Spleen (tissue), 11 donors: ENCODE measurements around the gene TTLL11. TPM values are rescaled to one million over a fixed set of nuclear protein-coding genes. Genes with fewer than 3 reads are reported as not detected.

ENCODE experiments used
- DNase-seq: peaks from one replicate; pipeline ENCODE4 v3.0.0-alpha.2; 2020
- H3K27ac ChIP-seq, 8 donors: fragments of 200-600 bp; sonication (generic) in 7 of 8; 1 replicate in 4 of 8; 2 replicates in 4 of 8; pipeline versions ENCODE4 v1.5.0 to v1.8.0; 2016 to 2021; ENCODE audit warnings: inconsistent platforms in 4 of 8, mild to moderate bottlenecking in 4 of 8, moderate library complexity in 1 of 8
- H3K27me3 ChIP-seq, 7 donors: fragments of 200-600 bp; sonication (generic) in 6 of 7; replicated peaks in 1 of 7; 1 replicate in 4 of 7; 2 replicates in 3 of 7; pipeline versions ENCODE4 v1.5.0 to v1.8.0; 2016 to 2021; ENCODE audit warnings: inconsistent platforms in 3 of 7, mild to moderate bottlenecking in 1 of 7
- H3K36me3 ChIP-seq, 6 donors: fragments of 200-600 bp; sonication (generic) in 5 of 6; 1 replicate in 4 of 6; 2 replicates in 2 of 6; pipeline versions ENCODE4 v1.5.0 to v1.8.0; 2016 to 2021; ENCODE audit warnings: inconsistent platforms in 2 of 6
- H3K4me1 ChIP-seq, 6 donors: fragments of 200-600 bp; sonication (generic) in 5 of 6; 1 replicate in 3 of 6; 2 replicates in 3 of 6; pipeline versions ENCODE4 v1.5.0 to v1.8.0; 2016 to 2021; ENCODE audit warnings: inconsistent platforms in 3 of 6
- H3K4me3 ChIP-seq, 8 donors: fragments of 200-600 bp; sonication (generic) in 7 of 8; 1 replicate in 4 of 8; 2 replicates in 4 of 8; pipeline versions ENCODE4 v1.5.0 to v1.8.0; 2016 to 2021; ENCODE audit warnings: inconsistent platforms in 4 of 8, mild to moderate bottlenecking in 4 of 8, moderate library complexity in 2 of 8
- H3K9me3 ChIP-seq, 8 donors: fragments of 200-600 bp; sonication (generic) in 7 of 8; 1 replicate in 4 of 8; 2 replicates in 4 of 8; pipeline versions ENCODE4 v1.5.0 to v1.8.0; 2016 to 2021; ENCODE audit warnings: inconsistent platforms in 4 of 8
- POLR2A ChIP-seq, 3 donors: fragments of 450-650 bp; IDR thresholded peaks; one replicate each; pipeline ENCODE4 v1.5.1; 2017; ENCODE audit warnings: antibody characterized with exemption in 3 of 3, mild to moderate bottlenecking in 1 of 3
- POLR2AphosphoS5 ChIP-seq, 3 donors: sonication (generic); formaldehyde crosslinking; IDR thresholded peaks; one replicate each; pipeline ENCODE4 v1.5.1; 2017; ENCODE audit warnings: antibody characterized with exemption in 3 of 3
- whole genome bisulfite sequencing, 5 donors: extraction: QIAGEN DNeasy Blood & Tissue Kit in 3 of 5; methylation state at CpG; one replicate each; pipeline versions ENCODE4 v1.1.5 to v1.1.7; 2013 to 2018; 5-methylcytosine and 5-hydroxymethylcytosine counted together
- intact Hi-C: fragments of 100-400 bp; cut with DNase I; formaldehyde crosslinking; loops from one replicate; pipeline ENCODE4 v1.15.0; 2023; ENCODE audit warnings: low total_unique reads
- polyA plus RNA-seq, 3 donors: library from polyadenylated mRNA; stranded (reverse); fragments of 200-250 nt; gene quantifications; one replicate each; pipeline ENCODE4 v1.2.1, GENCODE V29; 2013
- total RNA-seq, 7 donors: library from RNA; depleted of rRNA in 3 of 7; stranded (reverse); fragments of >200 nt in 3 of 7; fragmentation: NEBNext Ultra II Directional in 4 of 7; extraction: Animal tissue kit (Norgen Biotek cat#: 25700) in 4 of 7; gene quantifications; one replicate each; pipeline versions ENCODE4 v1.1.0 to v1.2.1, GENCODE V29; 2016 to 2021
- TF ChIP-seq, protein P1 (sequence below), 11 experiments: fragments of 200-600 bp in 7 of 11; fragments of 450-650 bp in 4 of 11; sonication (generic) in 4 of 11; IDR thresholded peaks in 8 of 11; conservative IDR thresholded peaks in 3 of 11; 1 replicate in 7 of 11; 2 replicates in 4 of 11; pipeline versions ENCODE4 v1.4.0 to v1.8.0; 2016 to 2021; ENCODE audit warnings: antibody characterized with exemption in 11 of 11, inconsistent platforms in 4 of 11, mild to moderate bottlenecking in 1 of 11
- donor health status: healthy with polysubstance abuse.
- donor health status: DM: no; HTN: no; CAD: no; lungs with moderate emphysema.
- donor health status: DM: no; HTN: no; CAD: no.
- donor health status: Bipolar disorder and iron deficiency.
- donor health status: healthy.
- donor health status: DM: no; HTN: no; CAD: no.
- donor health status: DM: yes; HTN: yes; CAD: no.

TTLL11 gene
- total and polyA plus RNA-seq, 10 donors: 1.6 to 12.8 (median 7.3) TPM

DNA sequence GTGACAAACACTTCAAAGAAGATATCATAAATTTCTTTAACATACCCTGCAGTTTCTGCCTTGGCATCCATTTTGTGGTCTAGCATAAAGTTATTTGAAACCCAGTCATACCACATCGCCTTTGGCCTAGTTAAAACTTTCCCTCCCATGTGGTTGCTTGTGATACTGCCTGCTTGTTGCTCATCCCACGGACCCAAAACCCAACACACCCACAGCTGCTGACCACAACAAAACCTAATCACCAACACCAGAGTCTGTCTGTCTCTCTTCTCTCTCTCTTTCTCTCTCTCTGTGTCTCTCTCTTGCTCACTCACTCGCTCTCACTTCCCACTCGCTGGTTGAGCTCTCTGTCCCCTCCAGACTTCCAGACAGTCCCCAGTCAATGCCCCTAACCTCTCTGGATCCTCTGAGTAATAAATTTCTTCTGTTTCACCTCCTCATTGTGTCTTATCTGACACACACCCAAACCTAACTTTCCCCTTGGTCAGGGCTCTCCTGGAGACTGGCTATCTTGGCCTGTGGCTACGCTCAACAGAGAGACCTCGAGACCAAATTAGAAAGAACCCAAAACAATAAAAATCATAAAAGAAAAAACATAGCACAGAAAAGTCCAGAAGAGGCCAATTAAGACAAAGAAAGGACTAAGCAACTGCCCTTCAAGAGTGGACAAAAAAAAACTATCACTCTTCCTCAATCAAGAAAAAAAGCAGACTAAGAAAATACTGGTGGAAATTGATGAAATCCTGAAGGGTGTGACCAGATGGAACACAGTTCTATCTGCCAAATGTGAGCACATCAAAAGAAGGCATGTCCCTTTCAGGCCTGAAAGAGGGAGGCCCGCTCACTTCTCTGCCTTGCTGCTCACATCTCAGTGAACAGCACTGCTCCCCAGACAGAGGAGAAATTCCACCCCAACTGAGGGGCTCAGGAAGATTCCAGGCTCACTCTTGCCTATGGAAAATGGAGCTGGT lies 41.5 kb downstream of the TTLL11 start:
- Histone ChIP-seq H3K27me3 (no peaks in the 10 kb centered on the region), H3K9me3 (peaks cover 0 to under 1% (median 0%) of the 10 kb centered on the region in 8 donors), H3K36me3 (peaks cover 0 to 10% (median 0%) of the 10 kb centered on the region in 6 donors), H3K4me1 (no peaks in the 10 kb centered on the region), H3K27ac (no peak overlapping the region), H3K4me3 (no peak overlapping the region)
- intact Hi-C loops: no loop called here
- 80 to 84% (median 81%) methylated on average over 7 of the region's 7 CpGs for WGBS, 5 donors
- no peak for DNase-seq
- TF ChIP-seq POLR2AphosphoS5 (IDR thresholded peaks at IDR 0.05): no peak
- TF ChIP-seq POLR2A (IDR thresholded peaks at IDR 0.05): no peak
- TF ChIP-seq, protein P1, sequence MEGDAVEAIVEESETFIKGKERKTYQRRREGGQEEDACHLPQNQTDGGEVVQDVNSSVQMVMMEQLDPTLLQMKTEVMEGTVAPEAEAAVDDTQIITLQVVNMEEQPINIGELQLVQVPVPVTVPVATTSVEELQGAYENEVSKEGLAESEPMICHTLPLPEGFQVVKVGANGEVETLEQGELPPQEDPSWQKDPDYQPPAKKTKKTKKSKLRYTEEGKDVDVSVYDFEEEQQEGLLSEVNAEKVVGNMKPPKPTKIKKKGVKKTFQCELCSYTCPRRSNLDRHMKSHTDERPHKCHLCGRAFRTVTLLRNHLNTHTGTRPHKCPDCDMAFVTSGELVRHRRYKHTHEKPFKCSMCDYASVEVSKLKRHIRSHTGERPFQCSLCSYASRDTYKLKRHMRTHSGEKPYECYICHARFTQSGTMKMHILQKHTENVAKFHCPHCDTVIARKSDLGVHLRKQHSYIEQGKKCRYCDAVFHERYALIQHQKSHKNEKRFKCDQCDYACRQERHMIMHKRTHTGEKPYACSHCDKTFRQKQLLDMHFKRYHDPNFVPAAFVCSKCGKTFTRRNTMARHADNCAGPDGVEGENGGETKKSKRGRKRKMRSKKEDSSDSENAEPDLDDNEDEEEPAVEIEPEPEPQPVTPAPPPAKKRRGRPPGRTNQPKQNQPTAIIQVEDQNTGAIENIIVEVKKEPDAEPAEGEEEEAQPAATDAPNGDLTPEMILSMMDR (IDR thresholded peaks at IDR 0.05 in 8 of 11, conservative IDR thresholded peaks at IDR 0.05 in 3 of 11): no peak

DNA sequence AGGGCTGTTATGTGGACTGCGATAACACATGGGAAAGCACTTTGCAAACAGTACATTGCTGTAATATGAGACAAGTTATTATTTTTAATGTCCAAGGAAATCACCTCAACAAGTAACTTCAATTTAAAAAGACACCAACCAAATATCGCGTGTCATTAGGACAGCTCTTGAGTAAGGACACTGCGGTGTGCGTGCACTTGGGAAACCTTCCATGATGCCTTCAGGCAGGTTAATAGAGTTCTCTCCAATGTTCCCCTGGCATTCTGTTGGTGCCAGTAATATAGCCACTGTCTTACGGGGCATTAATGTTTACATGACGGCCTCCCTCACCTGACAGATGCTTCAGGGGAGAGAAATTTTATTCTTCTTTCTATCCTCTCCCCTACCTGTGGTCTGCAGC lies 42.9 kb downstream of the TTLL11 start:
- Histone ChIP-seq H3K4me1 (no peaks in the 10 kb centered on the region), H3K4me3 (no peak overlapping the region), H3K9me3 (peaks cover 0 to 8% (median 0%) of the 10 kb centered on the region in 8 donors), H3K27me3 (no peaks in the 10 kb centered on the region), H3K27ac (no peak overlapping the region), H3K36me3 (peaks cover 0 to 11% (median 0%) of the 10 kb centered on the region in 6 donors)
- TF ChIP-seq POLR2A (IDR thresholded peaks at IDR 0.05): no peak
- TF ChIP-seq, protein P1 (IDR thresholded peaks at IDR 0.05 in 8 of 11, conservative IDR thresholded peaks at IDR 0.05 in 3 of 11): no peak
- no peak for TF ChIP-seq POLR2AphosphoS5 (IDR thresholded peaks at IDR 0.05)
- 95 to 98% (median 97%) methylated on average over 7 of the region's 7 CpGs for WGBS, 5 donors
- DNase-seq: no peak
- intact Hi-C loops: no loop called here

DNA sequence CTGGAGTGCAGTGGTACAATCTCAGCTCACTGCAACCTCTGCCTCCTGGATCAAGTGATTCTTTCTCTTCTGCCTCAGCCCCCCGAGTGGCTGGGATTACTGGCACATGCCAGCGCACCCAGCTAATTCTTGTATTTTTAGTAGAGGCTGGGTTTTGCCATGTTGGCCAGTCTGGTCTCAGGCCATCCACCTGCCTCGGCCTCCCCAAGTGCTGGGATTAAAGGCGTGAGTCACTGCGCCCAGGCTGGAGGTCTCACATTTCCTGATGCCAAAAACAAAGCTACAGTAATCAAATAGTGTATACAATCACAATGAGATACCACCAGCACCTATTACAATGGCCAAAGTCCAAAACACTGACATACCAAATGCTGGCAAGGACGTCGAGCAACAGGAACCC lies 51.1 kb downstream of the TTLL11 start:
- no peak for TF ChIP-seq POLR2AphosphoS5 (IDR thresholded peaks at IDR 0.05)
- TF ChIP-seq, protein P1 (IDR thresholded peaks at IDR 0.05 in 8 of 11, conservative IDR thresholded peaks at IDR 0.05 in 3 of 11): no peak
- no peak for TF ChIP-seq POLR2A (IDR thresholded peaks at IDR 0.05)
- H3K36me3 ChIP-seq: peaks cover 0 to 29% (median 10%) of the 10 kb centered on the region in 6 donors
- no peak overlapping the region for H3K27ac ChIP-seq
- WGBS, 5 donors: 93 to 97% (median 95%) methylated on average over 7 of the region's 7 CpGs
- intact Hi-C loops: no loop called here
- H3K4me3 ChIP-seq: no peak overlapping the region
- no peak for DNase-seq
- peaks cover 0 to 8% (median 3%) of the 10 kb centered on the region in 6 donors for H3K4me1 ChIP-seq
- peaks cover 0 to 21% (median 3%) of the 10 kb centered on the region in 8 donors for H3K9me3 ChIP-seq
- no peaks in the 10 kb centered on the region for H3K27me3 ChIP-seq
